SK-N-MC (cell line): ENCODE data around the gene ESPL1.

Source experiments
- DNase-seq: peaks from one replicate; pipeline ENCODE4 v3.0.0-alpha.2; 2011; ENCODE audit warnings: low read depth, low spot score
- H3K27ac ChIP-seq: fragments of 200-600 bp; sonication (generic); 2 replicates; pipeline ENCODE4 v1.5.1; 2016; ENCODE audit warnings: mixed run types
- H3K36me3 ChIP-seq: fragments of 200-600 bp; sonication (generic); 2 replicates; pipeline ENCODE4 v1.6.1; 2017; ENCODE audit warnings: antibody characterized with exemption, low read length, mixed read lengths; ENCODE audit not compliant: insufficient read depth
- H3K4me3 ChIP-seq: fragments of 200-600 bp; sonication (generic); 2 replicates; pipeline ENCODE4 v1.5.1; 2016
- H3K9ac ChIP-seq: fragments of 200-600 bp; sonication (generic); 2 replicates; pipeline ENCODE4 v1.8.0; 2017; ENCODE audit warnings: mixed run types, mixed read lengths; ENCODE audit not compliant: insufficient read length
- H3K9me3 ChIP-seq: fragments of 200-600 bp; sonication (generic); 2 replicates; pipeline ENCODE4 v1.6.1; 2017; ENCODE audit warnings: low read depth, mild to moderate bottlenecking, antibody characterized with exemption, low read length, moderate library complexity, mixed read lengths
- EZH2 ChIP-seq: fragments of 200-600 bp; sonication (generic); IDR thresholded peaks from one replicate; pipeline ENCODE4 v1.6.1; 2017; ENCODE audit warnings: antibody characterized with exemption
- FOXP2 ChIP-seq: optimal IDR thresholded peaks from 2 replicates; pipeline ENCODE3; 2011; ENCODE audit warnings: mild to moderate bottlenecking, moderate library complexity; ENCODE audit not compliant: insufficient read depth; ENCODE audit errors: extremely low read length, control extremely low read depth
- POLR2AphosphoS5 ChIP-seq: IDR thresholded peaks from 2 replicates; pipeline ENCODE4 v1.6.1; 2012; ENCODE audit warnings: mild to moderate bottlenecking, low read depth, low read length, borderline replicate concordance

ESPL1 gene

GRCh38 chr12:53267999-53268629 lies at the start of gene ESPL1:
ESPL1 (plus strand) TSS chr12:53268299; CDS start chr12:53268767, 468 bp downstream.
- peak within 1 kb of the TSS; percentile 100 for H3K4me3 ChIP-seq
- peaks cover 31% of the 10 kb centered on the region for H3K36me3 ChIP-seq
- peak; percentile 14 for DNase-seq
- peak within 1 kb of the TSS; percentile 73 for H3K27ac ChIP-seq
- TF ChIP-seq FOXP2 (no peak), EZH2 (no peak), POLR2AphosphoS5 (peak; percentile 77; the same call in 1 of the 2 replicates)
- no peaks in the 10 kb centered on the region for H3K9me3 ChIP-seq
- peak within 1 kb of the TSS; percentile 89 for H3K9ac ChIP-seq

- Histone ChIP-seq H3K27ac (peak overlapping the region; percentile 67), H3K4me3 (peak overlapping the region; percentile 98)
- TF ChIP-seq FOXP2: no peak
- TF ChIP-seq EZH2: no peak
- TF ChIP-seq POLR2AphosphoS5: no peak
Observed at GRCh38 chr12:53218551-53219291, 49.4 kb upstream of the ESPL1 start.

DNA sequence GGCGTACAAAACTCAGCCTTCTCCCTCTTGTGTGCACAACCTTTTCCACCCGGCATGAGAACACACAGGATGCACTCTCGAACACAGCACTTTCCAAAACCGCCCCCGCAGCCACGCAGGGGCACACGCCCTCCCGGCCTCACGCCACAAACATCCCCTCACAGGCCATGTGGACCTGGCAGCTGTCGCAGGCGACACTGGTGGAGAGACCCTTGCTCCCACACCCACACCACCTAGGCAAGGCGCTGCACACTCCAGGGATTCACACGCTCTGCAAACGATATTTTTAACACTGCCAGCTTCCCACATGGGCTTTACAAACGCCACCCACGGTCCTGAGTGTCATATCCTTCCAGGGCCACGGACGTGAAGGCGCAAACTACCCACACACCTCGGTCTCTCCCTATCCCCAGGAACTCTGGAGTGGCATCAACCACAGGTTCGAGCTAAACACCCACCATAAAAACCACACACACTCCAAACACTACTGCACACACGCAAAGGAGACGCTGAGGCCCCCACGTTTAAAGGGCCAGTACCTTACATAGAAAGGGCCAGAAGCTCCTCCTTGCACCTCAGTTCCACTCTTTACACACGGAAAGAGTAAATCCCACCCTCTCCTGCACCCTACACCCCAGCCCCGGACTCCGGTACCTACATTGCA lies 48.7 kb upstream of the ESPL1 start:
- no peak for DNase-seq
- H3K27ac ChIP-seq: peak overlapping the region; percentile 67
- H3K9me3 ChIP-seq: no peaks in the 10 kb centered on the region
- peaks cover 9% of the 10 kb centered on the region; the same call in 1 of the 2 replicates for H3K36me3 ChIP-seq
- H3K9ac ChIP-seq: peak overlapping the region; percentile 72
- TF ChIP-seq FOXP2 (no peak), POLR2AphosphoS5 (no peak), EZH2 (no peak)
- peak overlapping the region; percentile 98 for H3K4me3 ChIP-seq

More at GRCh38 chr12:53218551-53219291, 49.4 kb upstream of the ESPL1 start:
- no peak for DNase-seq
- Histone ChIP-seq H3K36me3 (peaks cover 16% of the 10 kb centered on the region; the same call in 1 of the 2 replicates), H3K9ac (peak overlapping the region; percentile 72), H3K9me3 (no peaks in the 10 kb centered on the region)

- peak overlapping the region; percentile 98 for H3K4me3 ChIP-seq
- DNase-seq: peak; percentile 42
- peak overlapping the region; percentile 72 for H3K9ac ChIP-seq
- TF ChIP-seq FOXP2 (no peak), POLR2AphosphoS5 (no peak), EZH2 (no peak)
- peaks cover 5% of the 10 kb centered on the region; the same call in 1 of the 2 replicates for H3K36me3 ChIP-seq
- peak overlapping the region; percentile 67 for H3K27ac ChIP-seq
- H3K9me3 ChIP-seq: no peaks in the 10 kb centered on the region
Observed at GRCh38 chr12:53219956-53220693, 48.0 kb upstream of the ESPL1 start.

DNA sequence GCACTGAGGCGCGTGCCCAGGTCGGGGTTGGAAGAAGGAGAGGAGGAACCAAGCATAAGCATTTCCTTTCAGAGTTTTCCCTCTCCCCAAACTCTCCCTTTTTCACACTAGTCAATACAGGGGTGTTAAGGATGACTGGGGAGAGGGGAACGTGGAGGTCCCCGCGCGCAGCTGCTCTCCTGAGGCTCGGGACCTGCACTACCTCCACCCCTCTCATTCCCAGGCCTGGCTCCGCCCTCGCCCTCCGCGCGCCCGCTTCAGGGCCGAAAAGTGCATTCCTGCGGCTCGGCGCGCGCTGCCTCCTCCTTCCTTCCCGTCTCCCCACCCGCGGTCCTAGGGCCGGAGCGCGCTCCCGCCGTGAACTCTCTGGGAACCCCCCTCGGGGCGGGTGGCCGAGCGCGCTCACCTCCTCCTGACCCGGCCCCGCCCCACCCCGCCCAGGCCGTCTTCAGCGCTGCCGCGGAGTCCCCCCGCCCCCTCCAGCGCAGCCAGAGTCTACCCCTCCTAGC lies 47.4 kb upstream of the ESPL1 start:
- Histone ChIP-seq H3K9me3 (no peaks in the 10 kb centered on the region), H3K36me3 (peaks cover 3% of the 10 kb centered on the region; the same call in 1 of the 2 replicates), H3K9ac (no peak overlapping the region), H3K4me3 (peak overlapping the region; percentile 98), H3K27ac (peak overlapping the region; percentile 98)
- DNase-seq: no peak
- TF ChIP-seq POLR2AphosphoS5 (peak; percentile 56; the same call in 1 of the 2 replicates), FOXP2 (no peak)

- TF ChIP-seq POLR2AphosphoS5 (peak; percentile 69), EZH2 (no peak)
- no peaks in the 10 kb centered on the region for H3K9me3 ChIP-seq
- H3K4me3 ChIP-seq: peak overlapping the region; percentile 98
- peak overlapping the region; percentile 60 for H3K9ac ChIP-seq
- H3K36me3 ChIP-seq: no peaks in the 10 kb centered on the region
- peak overlapping the region; percentile 98 for H3K27ac ChIP-seq
- no peak for DNase-seq
Observed at GRCh38 chr12:53221203-53222080, 46.7 kb upstream of the ESPL1 start.

DNA sequence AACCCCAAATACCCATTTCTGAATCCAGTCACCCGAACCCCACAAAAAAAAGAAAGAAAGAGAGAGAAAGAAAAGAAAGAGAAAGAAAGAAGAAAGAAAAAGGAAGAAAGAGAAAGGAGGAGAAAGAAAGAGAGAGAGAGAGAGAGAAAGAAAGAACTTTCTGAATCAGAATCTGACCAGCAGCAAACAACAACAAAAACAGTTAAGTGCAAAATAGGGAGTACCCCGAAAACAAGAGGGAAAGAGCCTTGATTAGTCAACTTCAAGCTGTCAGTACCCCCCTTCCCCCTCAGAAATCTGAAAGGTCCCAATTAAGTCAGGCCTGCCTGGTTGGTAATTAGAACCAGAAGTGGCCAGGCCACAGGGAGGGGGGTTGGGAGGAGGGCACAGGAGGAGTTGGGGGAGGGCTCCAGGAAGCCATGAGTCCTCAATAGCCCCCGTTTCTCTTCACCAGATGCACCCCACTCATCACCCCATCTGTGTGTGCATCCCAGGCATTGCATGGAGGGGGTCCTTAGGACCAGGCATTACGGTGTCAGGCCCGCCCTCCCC lies 45.9 kb upstream of the ESPL1 start:
- H3K36me3 ChIP-seq: peaks cover 3% of the 10 kb centered on the region; the same call in 1 of the 2 replicates
- H3K9ac ChIP-seq: peak overlapping the region; percentile 60
- no peaks in the 10 kb centered on the region for H3K9me3 ChIP-seq
- DNase-seq: no peak
- TF ChIP-seq EZH2: no peak
- peak; percentile 38; the same call in 1 of the 2 replicates for TF ChIP-seq POLR2AphosphoS5
- H3K27ac ChIP-seq: peak overlapping the region; percentile 98
- H3K4me3 ChIP-seq: peak overlapping the region; percentile 98
